Measurements from ENCODE around the gene CD81. TPM values are rescaled to one million over a fixed set of nuclear protein-coding genes. Genes with fewer than 3 reads are reported as not detected.

Gene CD81
- total and polyA plus RNA-seq, 9 of the 15 experiments (the other 6 are each of a cell fraction or from before 2014, with no cell fraction given), result 2.4 to 189 (median 61.7) TPM

- TF ChIP-seq AFF4 (CRISPR knock-in tag; IDR thresholded peaks at IDR 0.05) (peak; percentile 82; the same call in 1 of the 2 replicates), SMAD4 (CRISPR knock-in tag; conservative IDR thresholded peaks at IDR 0.05) (peak; percentile 55; the same call in 1 of the 2 replicates), ARID1B (IDR thresholded peaks at IDR 0.05) (0 out of 2 replicates have a peak, but pooled peaks have one; percentile 11), NCOA6 (IDR thresholded peaks at IDR 0.05) (no peak), TBL1XR1 (IDR thresholded peaks at IDR 0.05; ENCODE audit: low read length in 2 of 2) (peak in 1 of 2 experiments; percentile 70; a peak in 3 of 4 replicates), UBTF (IDR thresholded peaks at IDR 0.05; ENCODE audit: borderline replicate concordance in 1 of 2, low read depth in 2 of 2, low read length in 2 of 2) (peak; percentile 40 to 70; a peak in 1 of 4 replicates), MCM7 (IDR thresholded peaks at IDR 0.05) (no peak), ZNF347 (CRISPR knock-in tag; IDR thresholded peaks at IDR 0.05; ENCODE audit: low read depth) (no peak)
- TF ChIP-seq, protein P1, sequence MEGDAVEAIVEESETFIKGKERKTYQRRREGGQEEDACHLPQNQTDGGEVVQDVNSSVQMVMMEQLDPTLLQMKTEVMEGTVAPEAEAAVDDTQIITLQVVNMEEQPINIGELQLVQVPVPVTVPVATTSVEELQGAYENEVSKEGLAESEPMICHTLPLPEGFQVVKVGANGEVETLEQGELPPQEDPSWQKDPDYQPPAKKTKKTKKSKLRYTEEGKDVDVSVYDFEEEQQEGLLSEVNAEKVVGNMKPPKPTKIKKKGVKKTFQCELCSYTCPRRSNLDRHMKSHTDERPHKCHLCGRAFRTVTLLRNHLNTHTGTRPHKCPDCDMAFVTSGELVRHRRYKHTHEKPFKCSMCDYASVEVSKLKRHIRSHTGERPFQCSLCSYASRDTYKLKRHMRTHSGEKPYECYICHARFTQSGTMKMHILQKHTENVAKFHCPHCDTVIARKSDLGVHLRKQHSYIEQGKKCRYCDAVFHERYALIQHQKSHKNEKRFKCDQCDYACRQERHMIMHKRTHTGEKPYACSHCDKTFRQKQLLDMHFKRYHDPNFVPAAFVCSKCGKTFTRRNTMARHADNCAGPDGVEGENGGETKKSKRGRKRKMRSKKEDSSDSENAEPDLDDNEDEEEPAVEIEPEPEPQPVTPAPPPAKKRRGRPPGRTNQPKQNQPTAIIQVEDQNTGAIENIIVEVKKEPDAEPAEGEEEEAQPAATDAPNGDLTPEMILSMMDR (IDR thresholded peaks at IDR 0.05 in 2 of 3, conservative IDR thresholded peaks at IDR 0.05 in 1 of 3; ENCODE audit: insufficient read depth in 2 of 3, low read depth in 1 of 3, low read length in 3 of 3), result peak; percentile 95 to 99 (median 99)
- TF ChIP-seq, protein P2, sequence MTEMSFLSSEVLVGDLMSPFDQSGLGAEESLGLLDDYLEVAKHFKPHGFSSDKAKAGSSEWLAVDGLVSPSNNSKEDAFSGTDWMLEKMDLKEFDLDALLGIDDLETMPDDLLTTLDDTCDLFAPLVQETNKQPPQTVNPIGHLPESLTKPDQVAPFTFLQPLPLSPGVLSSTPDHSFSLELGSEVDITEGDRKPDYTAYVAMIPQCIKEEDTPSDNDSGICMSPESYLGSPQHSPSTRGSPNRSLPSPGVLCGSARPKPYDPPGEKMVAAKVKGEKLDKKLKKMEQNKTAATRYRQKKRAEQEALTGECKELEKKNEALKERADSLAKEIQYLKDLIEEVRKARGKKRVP (CRISPR knock-in tag; IDR thresholded peaks at IDR 0.05), result 0 out of 2 replicates have a peak, but pooled peaks have one; percentile 10
- TF ChIP-seq, protein P3, sequence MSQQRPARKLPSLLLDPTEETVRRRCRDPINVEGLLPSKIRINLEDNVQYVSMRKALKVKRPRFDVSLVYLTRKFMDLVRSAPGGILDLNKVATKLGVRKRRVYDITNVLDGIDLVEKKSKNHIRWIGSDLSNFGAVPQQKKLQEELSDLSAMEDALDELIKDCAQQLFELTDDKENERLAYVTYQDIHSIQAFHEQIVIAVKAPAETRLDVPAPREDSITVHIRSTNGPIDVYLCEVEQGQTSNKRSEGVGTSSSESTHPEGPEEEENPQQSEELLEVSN (IDR thresholded peaks at IDR 0.05; ENCODE audit: borderline replicate concordance in 1 of 2, extremely low read depth in 1 of 2, insufficient read depth in 1 of 2, insufficient read length in 1 of 2, low read depth in 1 of 2, low read length in 1 of 2, poor library complexity in 1 of 2, severe bottlenecking in 1 of 2), result peak in 1 of 2 experiments; percentile 32
- TF ChIP-seq, protein P4, sequence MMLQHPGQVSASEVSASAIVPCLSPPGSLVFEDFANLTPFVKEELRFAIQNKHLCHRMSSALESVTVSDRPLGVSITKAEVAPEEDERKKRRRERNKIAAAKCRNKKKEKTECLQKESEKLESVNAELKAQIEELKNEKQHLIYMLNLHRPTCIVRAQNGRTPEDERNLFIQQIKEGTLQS (IDR thresholded peaks at IDR 0.05), result peak; percentile 51; the same call in 1 of the 2 replicates
- TF ChIP-seq, protein P4 (CRISPR knock-in tag; conservative IDR thresholded peaks at IDR 0.05), result peak; percentile 8; the same call in 1 of the 2 replicates
Observed at GRCh38 chr11:2400069-2400761, 23.1 kb downstream of the CD81 start, which contains the start of gene TSSC4 (continued).
